PFSK-1 (cell line): ENCODE measurements around the gene RNF4.

Source experiments
- FOXP2 ChIP-seq: optimal IDR thresholded peaks from 2 replicates; pipeline ENCODE3; 2011; ENCODE audit warnings: borderline replicate concordance, control low read depth, inconsistent platforms; ENCODE audit not compliant: insufficient read depth; ENCODE audit errors: extremely low read length, extremely low read depth
- POLR2AphosphoS5 ChIP-seq: IDR thresholded peaks from 2 replicates; pipeline ENCODE4 v1.6.1; 2012; ENCODE audit warnings: low read depth, mild to moderate bottlenecking, control low read depth, low read length, moderate library complexity
- REST ChIP-seq, 2 experiments: IDR thresholded peaks; 2 replicates each; pipeline versions ENCODE4 v1.6.1 to v1.8.0; 2011 to 2012; ENCODE audit warnings: low read depth in 2 of 2, low read length in 2 of 2, control low read depth in 1 of 2, inconsistent platforms in 1 of 2, mild to moderate bottlenecking in 1 of 2, moderate library complexity in 1 of 2; ENCODE audit not compliant: insufficient read depth in 1 of 2
- SIN3A ChIP-seq: IDR thresholded peaks from 2 replicates; pipeline ENCODE4 v1.6.1; 2012; ENCODE audit warnings: mild to moderate bottlenecking, low read length, moderate library complexity, borderline replicate concordance; ENCODE audit not compliant: insufficient read depth
- TAF1 ChIP-seq: IDR thresholded peaks from 2 replicates; pipeline ENCODE4 v1.6.1; 2012; ENCODE audit warnings: low read length, control low read depth, borderline replicate concordance; ENCODE audit not compliant: insufficient read depth

- TF ChIP-seq POLR2AphosphoS5 (no peak), TAF1 (no peak), FOXP2 (no peak), SIN3A (no peak), REST (IDR thresholded peaks at IDR 0.05; ENCODE audit: insufficient read depth in 1 of 2, low read depth in 2 of 2, low read length in 2 of 2) (no peak)
Measured at GRCh38 chr4:2546286-2546823, 77.4 kb downstream of the RNF4 start.
